ENCODE data around the gene HSPB7. TPM values are rescaled to one million over a fixed set of nuclear protein-coding genes. Genes with fewer than 3 reads are reported as not detected.

Gene HSPB7
- polyA plus RNA-seq, 3 donors, result not detected

DNA sequence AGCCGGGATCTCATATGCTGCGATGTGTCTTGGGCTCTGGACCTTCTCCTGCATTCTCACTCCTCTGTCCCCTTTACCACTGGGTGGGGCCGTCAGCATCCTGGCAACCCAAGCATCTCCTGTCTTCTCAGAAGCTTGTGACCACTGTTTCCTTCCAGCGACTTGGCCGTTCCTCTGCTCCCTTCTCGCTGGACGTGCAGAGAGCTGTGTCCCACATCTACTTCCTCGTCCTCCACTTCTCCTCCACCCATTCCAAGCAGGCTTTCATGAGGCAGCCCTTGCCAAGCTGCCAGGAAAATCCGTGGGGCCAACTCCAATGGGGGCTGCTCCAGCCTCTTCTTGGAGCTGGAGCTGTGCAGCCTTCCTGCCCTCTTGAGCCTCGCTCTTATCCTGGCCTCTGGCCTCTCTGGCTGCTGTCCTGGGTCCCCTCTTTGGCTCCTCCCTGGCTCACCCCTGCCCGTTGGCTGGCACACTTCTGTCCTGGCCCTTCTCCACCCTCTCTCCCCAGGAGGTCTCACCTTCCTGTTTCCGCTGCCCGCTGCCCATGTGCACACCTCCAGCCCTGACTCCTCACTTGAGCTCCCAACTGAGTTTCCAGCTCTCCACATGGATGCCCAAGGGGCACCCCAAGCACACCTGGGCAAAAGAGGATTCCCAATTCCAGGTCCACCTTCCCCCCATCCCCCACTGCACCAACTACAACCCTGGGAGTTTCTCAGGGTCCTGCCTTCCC lies 46.9 kb upstream of the HSPB7 start:
- Histone ChIP-seq H3K36me3 (replicated peaks in 1 of 2; ENCODE audit: control insufficient read depth in 1 of 2, insufficient read depth in 2 of 2, low read length in 2 of 2) (no peaks in the 10 kb centered on the region), H3K79me2 (ENCODE audit: insufficient read depth, low read length) (no peaks in the 10 kb centered on the region), H4K20me1 (ENCODE audit: insufficient read depth, low read length) (no peaks in the 10 kb centered on the region), H3K27ac (ENCODE audit: low read depth in 1 of 2, low read length in 2 of 2) (no peak overlapping the region), H3K4me1 (ENCODE audit: control insufficient read depth in 1 of 2, insufficient read depth in 2 of 2, low read length in 2 of 2) (no peaks in the 10 kb centered on the region), H3K4me3 (replicated peaks in 1 of 3; ENCODE audit: low read depth in 2 of 3, low read length in 3 of 3) (no peak overlapping the region), H3K9ac (ENCODE audit: insufficient read depth, low read length, poor library complexity, severe bottlenecking) (no peak overlapping the region), H3K9me3 (replicated peaks in 1 of 2; ENCODE audit: control insufficient read depth in 1 of 2, insufficient read depth in 1 of 2, low read length in 2 of 2) (no peaks in the 10 kb centered on the region), H2AFZ (ENCODE audit: insufficient read depth, low read depth, low read length, poor library complexity, severe bottlenecking) (no peak overlapping the region), H3K4me2 (replicated peaks; ENCODE audit: extremely low read depth, low read length, poor library complexity, severe bottlenecking) (no peak overlapping the region), H3K27me3 (ENCODE audit: control insufficient read depth in 2 of 2, insufficient read depth in 2 of 2, low read length in 2 of 2) (no peaks in the 10 kb centered on the region)
- Mint-ChIP-seq H3K9me3 (no peaks in the 10 kb centered on the region), H3K27ac (no peak overlapping the region), H3K4me3 (no peak overlapping the region), H3K4me1 (no peaks in the 10 kb centered on the region), H3K27me3 (ENCODE audit: low read depth in 3 of 3) (peaks cover 10 to 34% (median 24%) of the 10 kb centered on the region in 3 donors), H3K36me3 (no peaks in the 10 kb centered on the region)
- TF ChIP-seq, protein P1, sequence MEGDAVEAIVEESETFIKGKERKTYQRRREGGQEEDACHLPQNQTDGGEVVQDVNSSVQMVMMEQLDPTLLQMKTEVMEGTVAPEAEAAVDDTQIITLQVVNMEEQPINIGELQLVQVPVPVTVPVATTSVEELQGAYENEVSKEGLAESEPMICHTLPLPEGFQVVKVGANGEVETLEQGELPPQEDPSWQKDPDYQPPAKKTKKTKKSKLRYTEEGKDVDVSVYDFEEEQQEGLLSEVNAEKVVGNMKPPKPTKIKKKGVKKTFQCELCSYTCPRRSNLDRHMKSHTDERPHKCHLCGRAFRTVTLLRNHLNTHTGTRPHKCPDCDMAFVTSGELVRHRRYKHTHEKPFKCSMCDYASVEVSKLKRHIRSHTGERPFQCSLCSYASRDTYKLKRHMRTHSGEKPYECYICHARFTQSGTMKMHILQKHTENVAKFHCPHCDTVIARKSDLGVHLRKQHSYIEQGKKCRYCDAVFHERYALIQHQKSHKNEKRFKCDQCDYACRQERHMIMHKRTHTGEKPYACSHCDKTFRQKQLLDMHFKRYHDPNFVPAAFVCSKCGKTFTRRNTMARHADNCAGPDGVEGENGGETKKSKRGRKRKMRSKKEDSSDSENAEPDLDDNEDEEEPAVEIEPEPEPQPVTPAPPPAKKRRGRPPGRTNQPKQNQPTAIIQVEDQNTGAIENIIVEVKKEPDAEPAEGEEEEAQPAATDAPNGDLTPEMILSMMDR (IDR thresholded peaks at IDR 0.05), result no peak
- WGBS (ENCODE audit: insufficient coverage), result 37% methylated on average over 13 of the region's 13 CpGs
- DNase-seq, result no peak
- intact Hi-C loops (cut with micrococcal nuclease), result no loop called here

DNA sequence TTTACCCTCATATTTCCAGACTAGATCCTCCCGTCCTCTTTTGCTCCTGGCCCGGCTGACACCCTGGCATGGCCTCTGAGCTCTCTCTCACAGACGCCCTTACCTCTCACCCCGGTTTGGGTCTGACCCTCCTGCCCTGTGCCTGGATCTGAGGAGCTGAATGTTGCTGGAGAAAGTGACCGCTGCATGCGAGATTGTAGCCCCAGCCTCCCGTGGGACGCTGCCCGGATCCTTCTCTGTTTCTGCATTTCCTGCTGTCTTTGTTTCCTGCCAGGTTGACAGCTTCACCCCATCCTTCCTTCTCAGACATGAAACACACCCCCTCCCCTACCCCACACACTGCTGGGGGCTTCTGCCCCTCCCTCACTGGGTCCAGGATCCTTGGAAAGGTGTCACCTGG lies 46.1 kb upstream of the HSPB7 start:
- Histone ChIP-seq H3K27ac (ENCODE audit: low read depth in 1 of 2, low read length in 2 of 2) (no peak overlapping the region), H3K4me2 (replicated peaks; ENCODE audit: extremely low read depth, low read length, poor library complexity, severe bottlenecking) (no peak overlapping the region), H3K4me1 (ENCODE audit: control insufficient read depth in 1 of 2, insufficient read depth in 2 of 2, low read length in 2 of 2) (no peaks in the 10 kb centered on the region), H3K9ac (ENCODE audit: insufficient read depth, low read length, poor library complexity, severe bottlenecking) (no peak overlapping the region), H3K9me3 (replicated peaks in 1 of 2; ENCODE audit: control insufficient read depth in 1 of 2, insufficient read depth in 1 of 2, low read length in 2 of 2) (no peaks in the 10 kb centered on the region), H3K79me2 (ENCODE audit: insufficient read depth, low read length) (no peaks in the 10 kb centered on the region), H2AFZ (ENCODE audit: insufficient read depth, low read depth, low read length, poor library complexity, severe bottlenecking) (no peak overlapping the region), H4K20me1 (ENCODE audit: insufficient read depth, low read length) (no peaks in the 10 kb centered on the region), H3K27me3 (ENCODE audit: control insufficient read depth in 2 of 2, insufficient read depth in 2 of 2, low read length in 2 of 2) (no peaks in the 10 kb centered on the region), H3K36me3 (replicated peaks in 1 of 2; ENCODE audit: control insufficient read depth in 1 of 2, insufficient read depth in 2 of 2, low read length in 2 of 2) (no peaks in the 10 kb centered on the region), H3K4me3 (replicated peaks in 1 of 3; ENCODE audit: low read depth in 2 of 3, low read length in 3 of 3) (no peak overlapping the region)
- no peaks in the 10 kb centered on the region for H3K4me1 Mint-ChIP-seq
- peaks cover 10 to 29% (median 24%) of the 10 kb centered on the region in 3 donors for H3K27me3 Mint-ChIP-seq (ENCODE audit: low read depth in 3 of 3)
- no peaks in the 10 kb centered on the region for H3K9me3 Mint-ChIP-seq
- no peak for DNase-seq
- H3K4me3 Mint-ChIP-seq, result no peak overlapping the region
- H3K36me3 Mint-ChIP-seq, result no peaks in the 10 kb centered on the region
- H3K27ac Mint-ChIP-seq, result no peak overlapping the region
- TF ChIP-seq, protein P1 (IDR thresholded peaks at IDR 0.05), result no peak
- intact Hi-C loops (cut with micrococcal nuclease), result loop anchor here in 1 of 2 donors (2.0 kb wide), 1 partner anchor 23 kb away; no protein-coding TSS in a partner anchor
- WGBS (ENCODE audit: insufficient coverage), result 56% methylated on average over 9 of the region's 9 CpGs
